GM18858 (cell line): Measurements from ENCODE around the gene TC2N.
"Not testable (repeated sequence)": the region's sequence is repeated elsewhere in the genome, so short reads cannot be mapped to it uniquely, and the experiment has no call there.

Experiments used
- ATAC-seq: cut with Tn5 transposase; IDR thresholded peaks from one replicate; pipeline ENCODE4 v1.9.1; 2021; ENCODE audit not compliant: unreplicated experiment

TC2N gene

DNA sequence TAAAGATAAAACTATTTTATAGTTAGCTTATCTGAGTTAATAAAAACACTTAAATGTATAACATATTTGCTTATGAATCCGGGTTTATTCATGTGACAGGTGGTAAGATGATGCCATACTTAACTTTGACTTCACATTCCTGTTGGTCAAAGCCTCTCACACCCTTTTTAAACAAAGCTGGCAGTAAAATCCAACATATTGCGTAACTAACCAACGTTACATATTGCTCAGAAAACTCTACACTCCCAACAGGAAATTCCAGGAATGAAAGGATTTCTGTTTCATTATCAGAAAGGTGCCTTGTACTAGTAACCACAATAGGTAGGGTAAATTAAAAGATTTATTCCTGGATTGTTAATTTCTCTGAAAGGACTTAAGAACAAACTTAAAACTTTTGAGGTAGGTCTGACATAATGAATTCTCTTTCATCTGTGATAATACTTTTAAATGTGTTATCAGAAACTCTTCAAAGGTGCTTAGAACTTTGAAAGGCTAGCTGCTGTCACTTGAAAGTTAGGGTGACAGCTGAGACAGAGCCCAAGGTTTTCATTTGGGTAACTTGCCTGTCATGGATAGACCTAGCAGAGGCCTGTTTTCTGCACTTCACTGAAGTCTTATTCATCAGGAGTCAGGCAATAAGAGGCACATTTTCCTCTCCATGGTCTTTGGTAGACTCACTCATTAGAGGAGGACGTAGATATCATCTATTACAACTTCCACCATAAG lies 111.6 kb downstream of the TC2N start:
- ATAC-seq = no peak

DNA sequence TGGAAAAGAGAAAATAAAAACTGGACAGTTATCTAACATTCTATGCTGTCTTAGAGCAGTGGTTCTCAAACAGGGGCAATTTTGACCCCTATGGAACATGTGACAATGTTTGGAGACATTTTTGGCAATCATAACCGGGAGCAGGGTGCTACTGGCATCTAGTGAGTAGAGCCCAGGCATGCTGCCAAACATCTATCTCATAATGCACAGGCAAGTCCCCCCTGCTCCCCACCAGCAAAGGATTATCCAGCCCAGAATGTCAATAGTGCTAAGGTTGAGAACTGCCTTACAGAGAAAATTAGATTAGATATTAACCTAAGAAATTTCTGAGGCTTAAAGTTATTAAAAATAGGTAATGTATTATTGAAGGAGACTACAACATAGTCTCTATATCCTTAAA lies 112.5 kb downstream of the TC2N start:
- no peak for ATAC-seq

DNA sequence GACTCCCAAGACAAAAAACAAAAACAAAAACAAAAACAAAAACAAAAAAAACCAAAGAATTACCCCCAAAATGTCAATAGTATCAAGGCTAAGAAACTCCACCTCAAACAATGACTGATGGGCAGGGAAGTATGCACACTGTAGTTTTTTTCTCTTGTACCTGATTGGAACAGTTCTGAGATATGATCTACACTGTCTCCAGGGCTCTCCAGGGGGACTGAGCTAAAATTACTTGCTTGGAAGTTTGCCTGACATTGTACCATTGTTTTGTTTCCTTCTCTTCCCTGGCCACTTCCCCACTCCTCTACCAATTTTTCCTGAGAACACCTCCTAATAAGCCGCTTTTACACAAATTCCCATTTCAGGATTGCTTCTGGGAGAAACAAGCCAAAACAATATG lies 113.2 kb downstream of the TC2N start:
- no peak for ATAC-seq

DNA sequence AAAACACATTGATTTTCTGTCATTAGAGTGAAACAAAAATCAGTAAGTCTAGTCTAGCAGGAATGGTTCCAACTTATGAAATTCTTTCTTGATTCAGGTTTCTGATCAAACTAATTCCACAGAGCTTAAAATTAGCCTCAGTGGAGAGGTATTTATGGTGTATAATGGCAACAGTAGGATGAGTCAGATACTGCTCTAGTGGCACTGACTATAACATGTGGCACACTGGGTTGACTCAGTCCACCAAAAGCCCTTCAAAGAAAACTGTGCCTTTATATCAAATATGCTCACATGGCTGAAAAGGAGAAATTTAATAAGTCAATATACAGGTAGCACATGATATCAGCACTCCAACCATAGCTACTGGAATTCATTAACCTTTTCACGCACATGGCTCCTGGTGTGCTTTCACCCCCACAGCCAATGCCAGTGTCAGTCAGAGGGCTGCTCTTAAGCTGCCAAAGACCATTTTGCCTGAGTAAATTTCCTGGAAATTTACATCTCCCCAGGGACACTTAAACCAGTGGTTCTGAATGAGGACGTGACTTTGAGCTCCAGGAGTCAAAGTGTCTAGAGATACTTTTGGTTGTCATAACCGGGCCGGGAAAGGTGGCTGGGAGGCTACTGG lies 113.7 kb downstream of the TC2N start:
- no peak for ATAC-seq

DNA sequence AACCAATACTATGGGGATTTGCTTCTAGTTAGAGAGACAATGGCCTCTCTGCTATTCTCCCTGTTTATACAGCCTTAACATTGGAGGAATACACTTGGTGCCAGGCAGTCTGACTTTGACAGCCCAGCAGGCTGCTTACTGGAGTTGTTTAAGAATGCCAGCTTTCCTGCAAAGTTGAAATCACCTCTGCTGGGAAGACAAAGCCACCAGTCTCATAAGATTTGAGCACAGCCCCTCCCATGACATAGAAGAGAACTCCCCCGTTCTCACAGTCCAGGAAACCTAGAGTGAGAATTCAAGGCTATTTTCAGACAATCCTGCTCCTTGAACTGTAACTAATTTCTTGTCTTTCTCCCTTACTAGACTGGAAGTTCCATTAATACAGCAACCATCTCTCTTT lies 114.4 kb downstream of the TC2N start:
- no peak for ATAC-seq

DNA sequence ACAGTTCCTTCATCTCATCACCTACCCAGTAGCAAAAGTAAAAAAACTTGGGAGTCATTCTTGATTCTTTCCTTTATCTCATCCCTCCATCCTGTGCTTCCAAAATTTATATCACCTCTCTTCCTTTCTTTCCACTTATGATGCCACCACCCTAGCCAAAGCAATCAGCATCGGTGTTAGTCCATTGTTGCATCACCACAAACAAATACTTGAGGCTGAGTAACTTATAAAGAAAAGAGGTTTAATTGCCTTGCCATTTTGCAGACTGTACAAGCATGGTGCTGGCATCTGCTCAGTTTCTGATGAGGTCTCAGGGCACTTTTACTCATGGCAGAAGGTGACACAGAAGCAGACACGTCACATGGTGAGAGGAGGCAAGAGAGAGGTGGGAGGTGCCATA lies 115.6 kb downstream of the TC2N start:
- no peak for ATAC-seq

DNA sequence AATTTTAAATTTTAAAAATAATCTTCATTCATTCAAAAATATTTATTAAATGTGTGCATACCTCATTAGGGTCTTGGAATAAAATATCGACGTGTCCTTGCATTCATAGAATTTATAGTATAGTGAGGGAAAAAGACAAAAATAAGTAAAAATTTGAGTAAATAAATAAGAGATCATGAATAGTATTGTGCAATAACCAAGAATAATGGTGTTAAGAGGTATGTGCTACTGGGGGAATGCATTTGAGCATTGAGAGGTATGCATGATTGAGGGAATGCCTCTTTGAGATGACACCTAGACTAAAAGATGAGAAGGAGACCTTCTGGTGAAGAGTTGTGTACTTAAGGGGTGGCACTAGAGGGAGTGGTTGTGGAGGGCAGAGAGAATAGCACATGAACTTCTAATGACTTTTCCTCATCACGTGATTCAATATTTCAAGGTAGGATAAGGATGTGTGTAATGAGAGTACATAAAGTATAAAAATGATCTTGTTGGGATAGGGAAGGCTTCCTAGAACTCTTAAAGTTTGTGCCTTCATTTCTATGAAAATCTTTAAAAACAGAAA lies 116.6 kb downstream of the TC2N start:
- no peak for ATAC-seq

DNA sequence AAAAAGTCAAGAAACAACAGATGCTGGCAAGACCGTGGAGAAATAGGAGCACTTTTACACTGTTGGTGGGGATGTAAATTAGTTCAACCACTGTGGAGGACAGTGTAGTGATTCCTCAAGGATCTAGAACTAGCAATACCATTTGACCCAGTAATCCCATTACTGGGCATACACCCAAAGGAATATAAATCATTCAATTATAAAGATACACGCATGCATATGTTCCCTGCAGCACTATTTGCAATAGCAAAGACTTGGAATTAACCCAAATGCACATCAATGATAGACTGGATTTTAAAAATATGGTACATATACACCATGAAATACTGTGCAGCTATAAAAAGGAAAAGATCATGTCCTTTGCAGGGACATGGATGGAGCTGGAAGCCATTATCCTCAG lies 117.5 kb downstream of the TC2N start:
- ATAC-seq = no peak

DNA sequence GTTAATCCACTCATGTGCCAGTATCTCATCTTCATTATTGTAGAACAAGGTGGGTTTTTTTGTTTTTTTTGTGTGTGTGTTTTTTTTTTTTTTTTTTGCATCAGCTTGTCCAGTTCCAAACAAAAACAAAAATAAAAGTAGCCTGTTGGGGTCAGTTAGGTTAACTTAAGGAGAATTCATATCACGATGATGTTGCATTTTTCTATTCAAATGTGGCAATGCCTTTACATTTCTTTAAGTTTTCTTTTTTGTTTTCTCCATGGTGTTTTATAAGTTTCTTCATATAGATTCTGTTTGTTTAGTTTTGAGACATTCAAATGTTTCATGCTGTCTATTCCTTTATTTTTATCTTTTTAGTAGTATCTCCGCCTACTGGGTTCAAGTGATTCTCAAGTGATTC lies 119.3 kb downstream of the TC2N start:
- ATAC-seq = no peak

DNA sequence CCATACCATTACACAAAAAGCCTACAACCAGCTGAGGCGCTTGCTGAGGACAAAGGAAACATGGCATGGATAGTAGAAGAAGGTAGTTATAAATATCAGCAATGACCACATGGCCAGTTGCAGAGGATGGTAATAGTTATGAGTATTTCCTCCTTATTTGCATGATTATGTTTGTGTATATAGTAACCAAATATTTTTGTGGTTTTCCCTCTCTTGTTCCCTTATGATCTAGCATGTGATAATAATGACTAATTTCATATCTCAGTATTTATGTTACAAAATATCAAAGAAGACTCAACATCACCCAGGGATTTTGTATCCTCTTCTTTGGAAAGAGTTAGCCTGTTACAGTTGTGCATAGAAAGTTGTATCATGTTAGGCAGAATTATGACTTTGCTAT lies 122.0 kb downstream of the TC2N start:
- ATAC-seq = no peak

DNA sequence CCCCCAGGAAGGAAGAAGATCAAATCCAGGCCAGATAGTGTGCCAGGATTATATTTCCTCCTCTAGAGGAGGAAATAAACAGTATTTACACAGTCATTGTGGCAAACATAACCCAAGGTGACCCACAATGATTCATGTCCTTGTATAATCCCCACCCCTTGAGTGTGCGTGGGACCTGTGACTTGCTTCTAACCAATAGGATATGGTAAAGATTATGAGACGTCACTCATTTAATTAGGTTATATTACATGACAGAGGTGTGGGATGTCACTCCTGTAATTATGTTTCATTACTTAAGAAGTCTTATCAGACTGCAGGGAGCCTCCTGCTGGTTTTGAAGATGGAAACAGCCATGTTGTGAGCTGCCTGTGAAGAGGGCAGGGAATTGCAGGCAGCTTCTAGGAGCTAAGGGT lies 123.3 kb downstream of the TC2N start:
- no peak for ATAC-seq

DNA sequence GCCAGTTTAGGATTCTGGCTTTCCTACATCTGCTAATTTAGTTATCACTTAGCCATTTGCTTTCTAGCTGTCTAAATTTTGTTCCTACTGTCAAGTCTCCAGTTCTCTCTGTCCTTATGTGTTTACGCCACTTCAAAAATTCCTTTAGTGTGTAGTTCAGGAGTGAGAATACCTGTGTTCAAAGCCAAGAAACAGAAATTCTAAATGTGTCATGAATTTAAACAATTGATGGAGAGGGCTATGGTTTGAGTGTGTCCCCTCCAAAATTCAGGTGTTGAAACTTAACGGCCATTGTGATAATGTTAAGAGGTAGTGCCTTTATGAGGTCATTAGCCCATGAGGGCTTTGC lies 124.1 kb downstream of the TC2N start:
- ATAC-seq = no peak

DNA sequence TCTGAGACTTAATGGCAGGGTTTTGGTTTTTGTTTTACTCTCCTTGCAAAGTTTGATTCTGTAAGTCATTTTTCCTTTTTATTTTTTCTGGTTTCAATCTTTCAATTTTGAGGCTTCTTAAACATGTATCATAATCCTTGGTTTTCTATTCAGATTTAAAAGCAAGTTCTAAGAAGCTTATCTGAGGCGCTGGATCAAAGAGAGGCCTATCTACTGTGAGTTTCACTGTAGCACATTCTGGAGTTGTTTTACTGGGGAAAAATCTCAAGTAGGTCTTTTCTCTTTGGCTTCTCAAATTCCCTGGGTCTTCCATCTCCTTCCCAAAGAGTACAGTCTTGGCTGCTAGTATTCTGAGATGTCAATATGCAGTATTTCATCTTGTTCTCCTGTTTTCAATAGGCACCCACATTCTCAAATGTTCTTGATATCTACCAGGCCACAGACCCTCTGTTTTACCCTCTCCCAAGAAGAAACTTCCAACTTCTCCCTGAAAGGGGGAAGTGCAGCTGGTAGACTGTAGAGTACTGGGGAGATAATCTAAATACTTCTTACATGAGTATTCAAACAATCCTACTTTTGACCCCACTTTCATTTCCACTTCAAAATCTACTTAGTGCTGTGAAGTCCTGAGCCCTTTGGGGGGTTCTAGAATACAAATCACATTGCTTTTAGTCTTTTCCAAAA lies 124.6 kb downstream of the TC2N start:
- no peak for ATAC-seq

DNA sequence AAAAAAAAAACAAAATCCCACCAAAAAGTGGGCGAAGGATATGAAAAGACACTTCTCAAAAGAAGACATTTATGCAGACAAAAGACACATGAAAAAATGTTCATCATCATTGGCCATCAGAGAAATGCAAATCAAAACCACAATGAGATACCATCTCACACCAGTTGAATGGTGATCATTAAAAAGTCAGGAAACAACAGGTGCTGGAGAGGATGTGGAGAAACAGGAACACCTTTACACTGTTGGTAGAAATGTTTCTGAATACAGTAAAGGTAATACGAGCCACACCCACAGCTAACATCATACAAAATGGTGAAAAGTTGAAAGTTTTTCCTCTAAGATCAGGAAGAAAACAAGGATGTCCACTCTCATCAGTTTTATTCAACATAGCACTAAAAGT lies 127.5 kb downstream of the TC2N start:
- not testable (repeated sequence) for ATAC-seq

DNA sequence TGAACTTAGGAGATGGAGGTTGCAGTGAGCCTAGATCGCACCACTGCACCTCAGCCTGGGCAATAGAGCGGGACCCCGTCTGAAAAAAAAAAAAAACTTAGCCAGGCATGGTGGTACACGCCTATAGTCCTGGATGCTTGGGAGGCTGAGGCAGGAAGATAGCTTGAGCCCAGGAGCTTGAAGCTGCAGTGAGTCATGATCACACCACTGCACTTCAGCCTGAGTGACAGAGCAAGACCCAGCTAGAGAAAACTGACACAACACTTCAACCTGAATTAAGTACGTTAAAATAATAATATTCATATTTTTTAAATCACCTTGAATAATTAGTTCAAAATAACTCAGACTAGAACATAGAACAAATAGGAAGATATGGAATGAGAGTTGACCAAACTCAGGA lies 129.7 kb downstream of the TC2N start:
- ATAC-seq = no peak

DNA sequence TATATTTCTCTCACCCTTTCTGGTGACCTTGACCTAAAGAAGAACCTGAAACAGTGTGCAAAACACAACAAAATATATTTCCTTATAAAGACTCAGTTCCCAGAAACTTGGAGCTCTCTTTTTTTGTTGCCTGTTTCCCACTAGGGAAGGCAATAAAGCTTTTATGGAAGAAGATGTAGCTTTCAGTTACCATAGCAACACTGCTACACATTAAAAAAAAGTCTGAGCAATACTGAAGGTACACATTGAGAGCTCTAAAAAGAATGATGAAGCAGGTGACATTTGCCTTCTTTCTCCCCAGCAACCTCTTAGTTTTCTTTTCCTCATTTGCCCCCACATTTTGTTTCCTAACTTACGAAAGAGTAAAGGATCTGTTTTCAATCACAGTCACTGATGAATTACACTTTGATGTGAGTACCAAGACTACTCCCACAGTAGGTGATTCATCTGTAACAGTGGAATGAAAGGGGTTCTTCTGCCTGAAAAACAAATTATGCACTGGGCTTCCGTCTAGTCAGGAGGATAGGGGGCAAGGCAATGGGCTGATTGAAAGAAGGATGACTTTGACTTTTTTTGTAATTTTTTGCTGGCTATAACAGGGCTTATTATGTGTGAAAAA lies 134.4 kb downstream of the TC2N start:
- no peak for ATAC-seq

DNA sequence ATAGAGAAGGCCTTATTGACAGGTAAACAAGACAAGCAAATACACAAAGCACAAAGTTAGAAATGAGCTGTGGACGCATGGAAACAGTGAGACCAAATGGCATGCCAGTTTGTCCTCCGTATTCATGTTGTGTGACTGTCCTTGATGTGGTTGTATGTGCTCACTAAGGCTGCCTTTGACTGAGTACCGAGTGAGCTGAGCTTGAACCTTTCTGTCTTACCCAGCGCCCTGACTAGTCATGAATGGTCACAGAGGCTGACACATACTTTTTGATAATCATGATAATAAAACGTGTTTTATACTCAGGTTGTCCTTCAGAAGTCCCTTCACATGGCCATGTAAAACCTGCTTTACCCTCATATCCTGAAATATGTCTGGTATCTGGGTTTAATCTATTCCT lies 134.9 kb downstream of the TC2N start:
- no peak for ATAC-seq

DNA sequence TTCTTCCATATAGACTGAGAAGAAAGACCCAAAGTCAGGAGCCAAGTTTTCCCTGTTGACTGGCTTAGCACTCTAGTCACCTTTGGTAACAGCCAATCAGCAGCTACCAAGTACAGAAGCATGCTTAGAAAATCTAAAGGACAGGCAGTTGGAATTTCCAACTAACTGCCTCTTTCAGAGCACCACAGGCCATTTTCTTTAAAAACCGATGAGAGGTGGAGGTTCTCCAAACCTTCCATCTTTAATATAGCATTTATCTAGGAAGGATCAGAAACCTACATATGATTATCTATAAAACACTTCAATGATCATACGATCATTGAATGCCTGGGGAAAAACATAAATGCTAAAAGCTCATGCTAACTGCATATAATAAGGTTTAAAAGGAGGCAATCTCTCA lies 135.3 kb downstream of the TC2N start, which contains the start of gene CATSPERB:
Gene CATSPERB, minus strand, starts transcription at position 101 of the 400 bp plus-strand sequence. CDS start 2,607 bp downstream, outside the sequence.
- ATAC-seq = no peak

DNA sequence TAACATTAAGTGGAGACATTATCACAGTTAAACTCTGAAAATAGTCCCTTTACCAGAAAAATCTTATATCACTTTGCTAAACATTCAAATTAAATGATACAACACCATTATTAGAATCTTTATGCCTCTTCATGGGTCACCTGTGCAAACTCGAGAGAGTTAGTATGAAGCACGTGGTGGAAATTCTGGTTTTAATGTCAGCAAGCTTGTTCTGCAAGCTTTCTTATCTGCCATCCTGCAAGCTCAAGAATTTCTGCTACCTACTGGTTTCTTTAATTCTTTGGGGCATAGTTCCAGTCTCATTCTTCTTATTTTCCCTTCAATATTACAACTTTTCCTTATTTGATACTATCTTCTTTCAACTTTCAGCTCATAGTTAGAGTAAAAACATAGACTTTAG lies 136.3 kb downstream of the TC2N start:
- ATAC-seq = no peak

DNA sequence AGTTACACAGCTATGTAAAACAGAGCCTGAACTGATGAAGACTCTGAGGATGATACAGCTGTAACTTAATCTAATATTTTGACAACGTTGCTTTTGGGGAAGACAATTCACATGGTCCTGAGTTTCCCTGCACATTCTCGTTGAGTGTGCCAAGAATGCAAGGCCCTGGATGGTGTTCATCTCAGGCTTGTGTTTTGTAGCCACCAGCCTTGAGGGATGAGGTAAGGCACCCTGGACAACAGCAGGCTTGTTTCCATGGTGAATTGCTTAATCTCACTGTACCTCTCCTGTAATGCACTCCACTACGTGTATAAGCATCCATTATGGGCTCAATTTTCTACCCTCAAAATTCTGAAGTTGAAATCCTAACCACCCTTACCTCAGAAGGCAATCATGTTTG lies 137.6 kb downstream of the TC2N start:
- no peak for ATAC-seq
